GM23338 (cell line): Measurements from ENCODE around the gene SERGEF. TPM values are rescaled to one million over a fixed set of nuclear protein-coding genes. Genes with fewer than 3 reads are reported as not detected.

ENCODE experiments used
- ATAC-seq: fragments of 200-7000 bp; cut with Tn5 transposase; 3 replicates; pipeline ENCODE4 v1.9.1; 2020
- DNase-seq: peaks from one replicate; pipeline ENCODE4 v3.0.0-alpha.2; 2015; ENCODE audit warnings: low spot score
- H2AFZ ChIP-seq: fragments of 200-600 bp; sonication (generic); 2 replicates; pipeline ENCODE4 v1.8.0; 2016; ENCODE audit warnings: antibody characterized with exemption, mild to moderate bottlenecking, moderate library complexity
- H3F3A ChIP-seq: fragments of 200-600 bp; sonication (generic); replicated peaks from 2 replicates; pipeline ENCODE4 v1.8.0; 2017; ENCODE audit warnings: antibody characterized with exemption, mixed run types, low read depth
- H3K27ac ChIP-seq: fragments of 200-600 bp; sonication (generic); 2 replicates; pipeline ENCODE4 v1.6.1; 2016; ENCODE audit warnings: low read depth
- H3K27me3 ChIP-seq: fragments of 200-600 bp; sonication (generic); 2 replicates; pipeline ENCODE4 v1.8.0; 2016; ENCODE audit warnings: mild to moderate bottlenecking, mixed run types, moderate library complexity; ENCODE audit not compliant: insufficient read depth
- H3K36me3 ChIP-seq: fragments of 200-600 bp; sonication (generic); 2 replicates; pipeline ENCODE4 v1.8.0; 2016; ENCODE audit warnings: mild to moderate bottlenecking; ENCODE audit not compliant: insufficient read depth
- H3K4me1 ChIP-seq: fragments of 200-600 bp; sonication (generic); 2 replicates; pipeline ENCODE4 v1.8.0; 2016; ENCODE audit warnings: mild to moderate bottlenecking, moderate library complexity; ENCODE audit not compliant: insufficient read depth
- H3K4me2 ChIP-seq: fragments of 200-600 bp; sonication (generic); 2 replicates; pipeline ENCODE4 v1.7.1; 2017; ENCODE audit warnings: mixed run types
- H3K4me3 ChIP-seq: fragments of 200-600 bp; sonication (generic); 2 replicates; pipeline ENCODE4 v1.6.1; 2016; ENCODE audit warnings: mixed run types
- H3K79me2 ChIP-seq: fragments of 200-600 bp; sonication (generic); replicated peaks from 2 replicates; pipeline ENCODE4 v1.8.0; 2017; ENCODE audit warnings: mild to moderate bottlenecking; ENCODE audit not compliant: insufficient read depth
- H3K9me2 ChIP-seq: fragments of 200-600 bp; sonication (generic); 2 replicates; pipeline ENCODE4 v1.8.0; 2017; ENCODE audit not compliant: insufficient read depth
- H4K20me1 ChIP-seq: fragments of 200-600 bp; sonication (generic); replicated peaks from 2 replicates; pipeline ENCODE4 v1.8.0; 2017; ENCODE audit warnings: mild to moderate bottlenecking; ENCODE audit not compliant: insufficient read depth
- H3K27ac Mint-ChIP-seq: 2 replicates; pipeline ENCODE4 v1.8.0; 2020; ENCODE audit warnings: inconsistent platforms, mild to moderate bottlenecking, moderate library complexity, mixed read lengths
- H3K27me3 Mint-ChIP-seq: 3 replicates; pipeline ENCODE4 v1.8.0; 2022; ENCODE audit warnings: low read depth, mild to moderate bottlenecking, moderate library complexity, mixed read lengths, inconsistent platforms; ENCODE audit not compliant: insufficient read depth, poor library complexity
- H3K36me3 Mint-ChIP-seq: 3 replicates; pipeline ENCODE4 v1.8.0; 2021; ENCODE audit warnings: low read depth, mild to moderate bottlenecking, inconsistent platforms, moderate library complexity, mixed read lengths
- H3K4me1 Mint-ChIP-seq: 3 replicates; pipeline ENCODE4 v1.8.0; 2020; ENCODE audit warnings: mild to moderate bottlenecking, inconsistent platforms, mixed read lengths
- H3K4me3 Mint-ChIP-seq: 3 replicates; pipeline ENCODE4 v1.8.0; 2021; ENCODE audit warnings: moderate library complexity, mild to moderate bottlenecking, inconsistent platforms, mixed read lengths
- H3K9me3 Mint-ChIP-seq: 3 replicates; pipeline ENCODE4 v1.8.0; 2020; ENCODE audit warnings: moderate library complexity, mild to moderate bottlenecking, inconsistent platforms, mixed read lengths
- CREB1 ChIP-seq: fragments of 250-450 bp; sonication (Bioruptor Pico); IDR thresholded peaks from 2 replicates; pipeline ENCODE4 v1.5.0; 2020; ENCODE audit warnings: low read depth, mild to moderate bottlenecking, moderate library complexity
- CTCF ChIP-seq, 2 experiments: fragments of 200-600 bp in 1 of 2; sonication (generic) in 1 of 2; conservative IDR thresholded peaks; 2 replicates each; pipeline versions ENCODE4 v1.5.1 to v1.6.1; 2016 to 2017; ENCODE audit warnings: antibody characterized with exemption in 2 of 2, low read depth in 2 of 2, mild to moderate bottlenecking in 2 of 2, moderate library complexity in 1 of 2
- ETS1 ChIP-seq: IDR thresholded peaks from 2 replicates; pipeline ENCODE4 v1.6.1; 2016; ENCODE audit warnings: antibody characterized with exemption
- EZH2 ChIP-seq: fragments of 200-600 bp; sonication (generic); IDR thresholded peaks from one replicate; pipeline ENCODE4 v1.8.0; 2017; ENCODE audit warnings: antibody characterized with exemption, mild to moderate bottlenecking, low read depth; ENCODE audit not compliant: unreplicated experiment
- EZH2phosphoT487 ChIP-seq: fragments of 200-600 bp; sonication (generic); IDR thresholded peaks from one replicate; pipeline ENCODE4 v1.8.1; 2018; ENCODE audit warnings: antibody characterized with exemption; ENCODE audit not compliant: unreplicated experiment
- NANOG ChIP-seq: IDR thresholded peaks from 2 replicates; pipeline ENCODE4 v1.6.1; 2016; ENCODE audit warnings: antibody characterized with exemption, borderline replicate concordance
- POLR2AphosphoS5 ChIP-seq: IDR thresholded peaks from 2 replicates; pipeline ENCODE4 v1.6.1; 2016; ENCODE audit warnings: antibody characterized with exemption, low read depth
- REST ChIP-seq: IDR thresholded peaks from one replicate; pipeline ENCODE4 v1.6.1; 2018; ENCODE audit warnings: antibody characterized with exemption; ENCODE audit not compliant: unreplicated experiment
- STAT1 ChIP-seq: IDR thresholded peaks from one replicate; pipeline ENCODE4 v1.6.1; 2016; ENCODE audit warnings: antibody characterized with exemption; ENCODE audit not compliant: unreplicated experiment
- ZNF114 ChIP-seq: fragments of 250-450 bp; sonication (Bioruptor Pico); IDR thresholded peaks from 2 replicates; pipeline ENCODE4 v1.5.0; 2020; ENCODE audit warnings: mild to moderate bottlenecking, moderate library complexity
- ZNF331 ChIP-seq: fragments of 250-450 bp; sonication (Bioruptor Pico); IDR thresholded peaks from 2 replicates; pipeline ENCODE4 v1.5.0; 2020; ENCODE audit warnings: low read depth, mild to moderate bottlenecking, moderate library complexity
- ZNF462 ChIP-seq: fragments of 250-450 bp; sonication (Bioruptor Pico); IDR thresholded peaks from 2 replicates; pipeline ENCODE4 v1.5.0; 2020; ENCODE audit warnings: mild to moderate bottlenecking, moderate library complexity
- polyA plus RNA-seq: library from polyadenylated mRNA; unstranded; fragments of >200 nt; fragmentation: Nextera tagmentation; extraction: Ambion mirVana; gene quantifications from 2 replicates; pipeline ENCODE4 v1.2.1, GENCODE V29; 2016
- total RNA-seq: library from RNA; depleted of rRNA; stranded (reverse); fragments of >200 nt; shearing (Covaris generic); gene quantifications from 2 replicates; pipeline ENCODE4 v1.2.3, GENCODE V29; 2014

Gene SERGEF
- total and polyA plus RNA-seq, 2 experiments from 2014 or later = 24.2 to 27.9 TPM

GRCh38 chr11:17750013-17750800 is 262.6 kb downstream of the SERGEF start:
- no peak overlapping the region for H3K4me2 ChIP-seq
- no peak overlapping the region for H3K4me3 Mint-ChIP-seq
- no peaks in the 10 kb centered on the region; the same call in 2 of the 3 replicates for H3K4me1 Mint-ChIP-seq
- no peaks in the 10 kb centered on the region for H3K9me3 Mint-ChIP-seq
- no peaks in the 10 kb centered on the region for H3K9me2 ChIP-seq
- no peaks in the 10 kb centered on the region for H3K27me3 ChIP-seq
- peaks cover 13% of the 10 kb centered on the region for H3K27me3 Mint-ChIP-seq
- TF ChIP-seq ZNF331 (CRISPR knock-in tag) (no peak), NANOG (no peak), EZH2 (no peak), STAT1 (no peak), EZH2phosphoT487 (no peak), POLR2AphosphoS5 (no peak), CTCF (conservative IDR thresholded peaks at IDR 0.05; ENCODE audit: low read depth in 2 of 2) (no peak), ZNF462 (CRISPR knock-in tag) (no peak), ZNF114 (CRISPR knock-in tag) (no peak), CREB1 (CRISPR knock-in tag) (no peak), REST (no peak), ETS1 (no peak)
- ATAC-seq = no peak
- H3K36me3 ChIP-seq = no peaks in the 10 kb centered on the region
- H3K27ac ChIP-seq = no peak overlapping the region
- H3K27ac Mint-ChIP-seq = no peak overlapping the region
- no peaks in the 10 kb centered on the region for H3K79me2 ChIP-seq
- no peak for DNase-seq
- H3K36me3 Mint-ChIP-seq = no peaks in the 10 kb centered on the region
- H2AFZ ChIP-seq = no peak overlapping the region
- no peaks in the 10 kb centered on the region for H3K4me1 ChIP-seq
- no peaks in the 10 kb centered on the region for H4K20me1 ChIP-seq
- no peaks in the 10 kb centered on the region for H3F3A ChIP-seq
- no peak overlapping the region for H3K4me3 ChIP-seq
